GM10266 (cell line): ENCODE measurements around the gene PDE4D.

Experiments
- DNase-seq: peaks from one replicate; pipeline ENCODE4 v3.0.0; 2012; ENCODE audit errors: extremely low spot score
- TF ChIP-seq, protein P1 (sequence below): IDR thresholded peaks from 2 replicates; pipeline ENCODE4 v1.5.1; 2012; ENCODE audit warnings: mild to moderate bottlenecking, low read depth; ENCODE audit not compliant: control insufficient read depth, insufficient read depth; ENCODE audit errors: missing control alignments

Gene PDE4D

DNA sequence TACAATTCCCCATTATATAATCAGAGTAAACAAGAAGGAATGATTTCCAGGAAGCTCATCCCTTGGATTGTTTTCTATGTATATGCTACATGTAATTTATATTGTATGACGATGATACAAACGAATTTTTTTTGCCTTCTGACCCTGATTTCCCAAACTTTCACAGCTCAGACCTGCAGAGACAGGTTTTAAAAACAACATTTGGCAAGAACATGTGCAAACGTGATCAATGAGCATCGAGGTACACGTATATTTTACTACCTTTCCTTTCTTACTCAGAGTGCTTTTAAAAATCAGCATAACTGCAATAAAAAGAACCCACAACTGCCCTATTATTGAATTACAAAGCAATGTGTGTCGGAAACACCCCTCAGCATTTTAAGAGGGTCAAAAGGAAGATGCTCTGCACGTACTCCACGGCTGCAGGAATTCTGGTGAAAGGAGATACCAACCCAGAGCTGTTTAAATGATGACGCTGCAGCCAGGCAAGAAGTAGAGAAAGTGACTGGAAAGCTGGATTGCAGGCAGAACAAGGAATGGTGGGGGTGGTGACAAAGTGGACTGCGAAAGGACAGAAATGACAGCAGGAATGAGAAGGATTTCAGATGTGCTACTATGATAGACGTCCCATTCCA, 777.2 kb downstream of the PDE4D start:
- no peak for DNase-seq
- TF ChIP-seq, protein P1, sequence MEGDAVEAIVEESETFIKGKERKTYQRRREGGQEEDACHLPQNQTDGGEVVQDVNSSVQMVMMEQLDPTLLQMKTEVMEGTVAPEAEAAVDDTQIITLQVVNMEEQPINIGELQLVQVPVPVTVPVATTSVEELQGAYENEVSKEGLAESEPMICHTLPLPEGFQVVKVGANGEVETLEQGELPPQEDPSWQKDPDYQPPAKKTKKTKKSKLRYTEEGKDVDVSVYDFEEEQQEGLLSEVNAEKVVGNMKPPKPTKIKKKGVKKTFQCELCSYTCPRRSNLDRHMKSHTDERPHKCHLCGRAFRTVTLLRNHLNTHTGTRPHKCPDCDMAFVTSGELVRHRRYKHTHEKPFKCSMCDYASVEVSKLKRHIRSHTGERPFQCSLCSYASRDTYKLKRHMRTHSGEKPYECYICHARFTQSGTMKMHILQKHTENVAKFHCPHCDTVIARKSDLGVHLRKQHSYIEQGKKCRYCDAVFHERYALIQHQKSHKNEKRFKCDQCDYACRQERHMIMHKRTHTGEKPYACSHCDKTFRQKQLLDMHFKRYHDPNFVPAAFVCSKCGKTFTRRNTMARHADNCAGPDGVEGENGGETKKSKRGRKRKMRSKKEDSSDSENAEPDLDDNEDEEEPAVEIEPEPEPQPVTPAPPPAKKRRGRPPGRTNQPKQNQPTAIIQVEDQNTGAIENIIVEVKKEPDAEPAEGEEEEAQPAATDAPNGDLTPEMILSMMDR, result no peak

- TF ChIP-seq, protein P1, result no peak
- DNase-seq, result no peak
These were observed 778.2 kb downstream of the PDE4D start for GRCh38 chr5:59115345-59115744.

- no peak for DNase-seq
- TF ChIP-seq, protein P1, result no peak
These were observed 784.1 kb downstream of the PDE4D start for GRCh38 chr5:59109383-59109782.

DNA sequence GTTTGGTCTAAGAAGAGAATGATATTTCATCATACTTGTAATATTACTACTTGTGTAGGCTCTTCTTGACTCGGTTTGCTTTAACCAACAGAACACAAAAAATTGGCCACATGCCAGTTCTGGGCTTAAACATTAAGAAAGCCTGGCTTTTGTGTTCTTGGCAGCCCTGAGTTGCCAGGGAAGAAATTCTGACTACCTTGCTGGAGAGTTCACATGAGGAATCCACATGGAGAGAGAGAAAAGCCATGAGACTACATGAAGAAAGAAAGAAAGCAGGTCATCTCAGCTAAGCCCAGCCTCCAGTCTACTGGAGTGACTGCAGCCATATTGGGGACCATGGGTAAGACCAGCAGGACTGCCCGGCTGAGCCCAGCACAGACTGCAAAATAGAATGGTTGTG, 785.8 kb downstream of the PDE4D start:
- DNase-seq, result no peak
- TF ChIP-seq, protein P1, result no peak

- TF ChIP-seq, protein P1, result no peak
- no peak for DNase-seq
These were observed 789.0 kb downstream of the PDE4D start for GRCh38 chr5:59104400-59105127.

- TF ChIP-seq, protein P1, result no peak
- DNase-seq, result no peak
These were observed 790.2 kb downstream of the PDE4D start for GRCh38 chr5:59103303-59103702.

- no peak for DNase-seq
- TF ChIP-seq, protein P1, result no peak
These were observed 791.1 kb downstream of the PDE4D start for GRCh38 chr5:59102437-59102836.
